HepG2 (cell line): ENCODE measurements around the gene PIGR. TPM values are rescaled to one million over a fixed set of nuclear protein-coding genes. Genes with fewer than 3 reads are reported as not detected.
A peak's percentile ranks its signal among the peaks of the same experiment; 100 is the strongest.

Source experiments
- ATAC-seq: fragments of 200-7000 bp; cut with Tn5 transposase; 3 replicates; pipeline ENCODE4 v1.9.1; 2020; ENCODE audit warnings: mild to moderate bottlenecking, moderate library complexity
- BruUV-seq: library from RNA; stranded (reverse); fragments of 400-500 nt; replicated peaks from 2 replicates; lab custom pipeline; 2021; lab: Mats Ljungman, UMichigan
- CTCF ChIA-PET: fragments of 300-600 bp; formaldehyde crosslinking; extraction: SDS; loops from one replicate; lab custom pipeline; 2021; ENCODE audit warnings: low total read pairs, inconsistent platforms, low intra/inter-chr PET ratio; lab: Yijun Ruan, JAX
- POLR2A ChIA-PET: fragments of 350-600 bp; sonication (Branson Sonifier 250); formaldehyde crosslinking; loops from one replicate; lab custom pipeline; 2020; ENCODE audit warnings: antibody characterized with exemption, inconsistent platforms; lab: Yijun Ruan, JAX
- DNase-seq: peaks from one replicate; pipeline ENCODE4 v3.0.0-alpha.2; 2015; ENCODE audit warnings: low spot score
- FAIRE-seq: peaks from 3 replicates; lab custom pipeline; 2011; peaks lifted over from hg19 to GRCh38; lab: Jason Lieb, UNC
- H2AFZ ChIP-seq: one replicate; pipeline ENCODE4 v1.6.1; 2011; ENCODE audit warnings: low read length, inconsistent platforms
- H3K27ac ChIP-seq: fragments of 300-600 bp; 3 replicates; pipeline ENCODE4 v1.8.0; 2011; ENCODE audit warnings: mixed run types, mild to moderate bottlenecking, mixed read lengths, low read length, inconsistent platforms; ENCODE audit not compliant: insufficient read depth; ENCODE audit errors: extremely low read length
- H3K27me3 ChIP-seq, 2 experiments: fragments of 200-600 bp in 1 of 2; 2 replicates in 1 of 2; 3 replicates in 1 of 2; pipeline versions ENCODE4 v1.6.0 to v1.8.0; 2011; ENCODE audit warnings: low read length in 2 of 2, mild to moderate bottlenecking in 2 of 2, moderate library complexity in 2 of 2, inconsistent platforms in 1 of 2; ENCODE audit not compliant: insufficient read depth in 2 of 2, control insufficient read depth in 1 of 2
- H3K36me3 ChIP-seq, 2 experiments: fragments of 200-600 bp in 1 of 2; replicated peaks in 1 of 2; 2 replicates in 1 of 2; 3 replicates in 1 of 2; pipeline versions ENCODE4 v1.5.1 to v1.8.0; 2011; ENCODE audit warnings: low read length in 2 of 2, inconsistent platforms in 1 of 2; ENCODE audit not compliant: insufficient read depth in 2 of 2, control insufficient read depth in 1 of 2
- H3K4me1 ChIP-seq: 2 replicates; pipeline ENCODE4 v1.5.1; 2012; ENCODE audit warnings: low read length, inconsistent platforms; ENCODE audit not compliant: insufficient read depth
- H3K4me2 ChIP-seq: 2 replicates; pipeline ENCODE4 v1.6.0; 2011; ENCODE audit warnings: low read depth, low read length, inconsistent platforms
- H3K4me3 ChIP-seq, 3 experiments: fragments of 200-600 bp in 1 of 3; sonication (generic), shearing (Covaris generic) in 1 of 3; replicated peaks in 1 of 3; 2 replicates each; pipeline ENCODE4 v1.5.1; 2011 to 2016; ENCODE audit warnings: low read length in 3 of 3, inconsistent platforms in 2 of 3, low read depth in 2 of 3, mild to moderate bottlenecking in 2 of 3, control low read depth in 1 of 3, mixed read lengths in 1 of 3; ENCODE audit not compliant: insufficient read depth in 1 of 3
- H3K79me2 ChIP-seq: one replicate; pipeline ENCODE4 v1.6.1; 2011; ENCODE audit warnings: low read length, inconsistent platforms; ENCODE audit not compliant: insufficient read depth
- H3K9ac ChIP-seq: 2 replicates; pipeline ENCODE4 v1.6.0; 2011; ENCODE audit warnings: mild to moderate bottlenecking, low read depth, low read length, inconsistent platforms; ENCODE audit not compliant: insufficient read depth
- H3K9me3 ChIP-seq: 2 replicates; pipeline ENCODE4 v1.5.1; 2012; ENCODE audit warnings: mild to moderate bottlenecking, low read length
- H4K20me1 ChIP-seq: 2 replicates; pipeline ENCODE4 v1.6.0; 2011; ENCODE audit warnings: inconsistent platforms, mild to moderate bottlenecking, low read length, moderate library complexity; ENCODE audit not compliant: insufficient read depth
- FOXC1 ChIP-seq: sonication (generic); formaldehyde crosslinking; IDR thresholded peaks from 2 replicates; pipeline ENCODE4 v1.8.0; 2022; ENCODE audit warnings: mild to moderate bottlenecking, missing genetic modification reagents, borderline replicate concordance
- KMT2B ChIP-seq: IDR thresholded peaks from 2 replicates; pipeline ENCODE4 v1.6.1; 2016; ENCODE audit warnings: missing genetic modification reagents, missing compliant biosample characterization
- NR2F6 ChIP-seq, 2 experiments: IDR thresholded peaks; 2 replicates each; pipeline ENCODE4 v1.6.1; 2016; ENCODE audit warnings: antibody characterized with exemption in 1 of 2, mild to moderate bottlenecking in 1 of 2
- ZMAT3 ChIP-seq: sonication (generic); formaldehyde crosslinking; conservative IDR thresholded peaks from 2 replicates; pipeline ENCODE4 v1.7.0; 2021; ENCODE audit warnings: missing genetic modification reagents
- ZNF329 ChIP-seq: sonication (generic); formaldehyde crosslinking; IDR thresholded peaks from 2 replicates; pipeline ENCODE4 v1.9.0; 2021; ENCODE audit warnings: low read depth, mild to moderate bottlenecking, missing genetic modification reagents
- ZNF768 ChIP-seq: sonication (generic); formaldehyde crosslinking; IDR thresholded peaks from 2 replicates; pipeline ENCODE4 v1.4.0; 2020; ENCODE audit warnings: missing genetic modification reagents
- ZNF878 ChIP-seq: sonication (generic); formaldehyde crosslinking; IDR thresholded peaks from 2 replicates; pipeline ENCODE4 v1.8.1; 2023; ENCODE audit warnings: mild to moderate bottlenecking, missing genetic modification reagents, moderate library complexity
- ZSCAN25 ChIP-seq: sonication (generic); formaldehyde crosslinking; IDR thresholded peaks from 2 replicates; pipeline ENCODE4 v1.8.0; 2022; ENCODE audit warnings: mild to moderate bottlenecking, missing genetic modification reagents
- WGBS: methylation state at CpG from one replicate; pipeline ENCODE4 v1.1.6; 2017; ENCODE audit warnings: low lambda C conversion rate; 5-methylcytosine and 5-hydroxymethylcytosine counted together
- in situ Hi-C: cut with HindIII; loops from 2 replicates; pipeline ENCODE4 v1.10.0; 2017; ENCODE audit warnings: low pct_unique_long_range_greater_than_20kb; ENCODE audit not compliant: extremely low pct_ligation_motif_present
- intact Hi-C: fragments of 100-400 bp; cut with micrococcal nuclease; formaldehyde crosslinking; loops from one replicate; pipeline ENCODE4 v1.10.0; 2022; ENCODE audit not compliant: unreplicated experiment
- polyA plus RNA-seq, 8 experiments: library from polyadenylated mRNA; depleted of rRNA in 3 of 8; stranded (reverse) in 7 of 8; unstranded in 1 of 8; fragments of >200 nt; fragmentation: Illumina TruSeq in 4 of 8; extraction: Trizol in 4 of 8; gene quantifications; 2 replicates each; pipeline versions ENCODE4 v1.2.1 to v1.2.3, GENCODE V29; 2011 to 2016; ENCODE audit warnings: low read depth in 4 of 8, missing spikeins in 1 of 8, mixed read lengths in 1 of 8; ENCODE audit not compliant: insufficient read depth in 1 of 8
- total RNA-seq, 5 experiments: library from RNA; depleted of rRNA; stranded (reverse); fragments of >200 nt; fragmentation: Illumina TruSeq; extraction: Trizol; gene quantifications; 2 replicates each; pipeline ENCODE4 v1.2.3, GENCODE V29; 2016; ENCODE audit warnings: low read depth in 1 of 5
- TF ChIP-seq, protein P1 (sequence below): sonication (generic); formaldehyde crosslinking; IDR thresholded peaks from 2 replicates; pipeline ENCODE4 v1.5.1; 2020; ENCODE audit warnings: mild to moderate bottlenecking, missing genetic modification reagents, borderline replicate concordance
- TF ChIP-seq, protein P2 (sequence below): sonication (generic); formaldehyde crosslinking; conservative IDR thresholded peaks from 2 replicates; pipeline ENCODE4 v1.4.0; 2020; ENCODE audit warnings: missing genetic modification reagents
- TF ChIP-seq, protein P3 (sequence below): sonication (generic); formaldehyde crosslinking; IDR thresholded peaks from 2 replicates; pipeline ENCODE4 v1.5.0; 2020; ENCODE audit warnings: mild to moderate bottlenecking, missing genetic modification reagents
- TF ChIP-seq, protein P4 (sequence below): sonication (generic); formaldehyde crosslinking; IDR thresholded peaks from 2 replicates; pipeline ENCODE4 v1.4.0; 2020; ENCODE audit warnings: mild to moderate bottlenecking, missing genetic modification reagents
- TF ChIP-seq, protein P5 (sequence below): sonication (generic); formaldehyde crosslinking; IDR thresholded peaks from 2 replicates; pipeline ENCODE4 v1.5.0; 2020; ENCODE audit warnings: missing genetic modification reagents, mild to moderate bottlenecking, borderline replicate concordance
- TF ChIP-seq, protein P6 (sequence below): sonication (generic); formaldehyde crosslinking; IDR thresholded peaks from 2 replicates; pipeline ENCODE4 v1.4.0; 2020; ENCODE audit warnings: missing genetic modification reagents

Gene PIGR
- total and polyA plus RNA-seq, 2 of the 13 experiments (the other 11 are each of a cell fraction or from before 2014, with no cell fraction given): not detected

DNA sequence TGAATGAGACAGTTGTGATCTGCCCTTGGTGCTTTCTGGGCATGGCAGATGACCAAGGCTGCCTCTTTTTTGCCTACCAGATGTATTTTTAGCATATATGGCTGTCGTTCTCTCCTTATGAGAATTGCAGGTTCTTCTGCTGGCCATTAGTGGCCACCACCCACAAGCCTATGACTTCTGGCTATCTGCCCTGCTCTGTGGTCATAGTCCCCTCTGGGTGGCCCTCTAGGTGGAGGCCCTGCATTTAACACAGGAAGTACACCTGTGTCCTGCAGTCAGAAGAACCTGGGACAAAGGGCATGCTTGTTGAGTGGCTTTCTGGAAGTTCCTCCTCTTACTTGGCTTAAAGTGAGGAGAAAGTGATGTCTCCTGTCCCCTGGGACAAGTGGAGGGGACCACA is 17.5 kb upstream of the PIGR start:
- WGBS: 33% methylated on average over 1 of the region's 1 CpG
- H3K9me3 ChIP-seq: no peaks in the 10 kb centered on the region
- H2AFZ ChIP-seq: no peak overlapping the region
- DNase-seq (no peak), FAIRE-seq (no peak), ATAC-seq (peak; percentile 46)
- no peaks in the 10 kb centered on the region for H3K79me2 ChIP-seq
- BruUV-seq: no TSS peak
- TF ChIP-seq ZNF768 (CRISPR knock-in tag) (no peak), NR2F6 (IDR thresholded peaks at IDR 0.05) (no peak), NR2F6 (CRISPR knock-in tag; IDR thresholded peaks at IDR 0.05) (no peak), KMT2B (CRISPR knock-in tag) (no peak), FOXC1 (CRISPR knock-in tag) (no peak), ZNF878 (CRISPR knock-in tag) (no peak), ZMAT3 (no peak), ZSCAN25 (no peak), ZNF329 (CRISPR knock-in tag) (no peak)
- TF ChIP-seq, protein P1, sequence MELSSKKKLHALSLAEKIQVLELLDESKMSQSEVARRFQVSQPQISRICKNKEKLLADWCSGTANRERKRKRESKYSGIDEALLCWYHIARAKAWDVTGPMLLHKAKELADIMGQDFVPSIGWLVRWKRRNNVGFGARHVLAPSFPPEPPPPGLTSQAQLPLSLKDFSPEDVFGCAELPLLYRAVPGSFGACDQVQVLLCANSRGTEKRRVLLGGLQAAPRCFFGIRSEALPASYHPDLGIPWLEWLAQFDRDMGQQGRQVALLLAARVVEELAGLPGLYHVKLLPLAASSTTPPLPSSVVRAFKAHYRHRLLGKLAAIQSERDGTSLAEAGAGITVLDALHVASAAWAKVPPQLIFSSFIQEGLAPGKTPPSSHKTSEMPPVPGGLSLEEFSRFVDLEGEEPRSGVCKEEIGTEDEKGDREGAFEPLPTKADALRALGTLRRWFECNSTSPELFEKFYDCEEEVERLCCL (CRISPR knock-in tag): no peak
- TF ChIP-seq, protein P2, sequence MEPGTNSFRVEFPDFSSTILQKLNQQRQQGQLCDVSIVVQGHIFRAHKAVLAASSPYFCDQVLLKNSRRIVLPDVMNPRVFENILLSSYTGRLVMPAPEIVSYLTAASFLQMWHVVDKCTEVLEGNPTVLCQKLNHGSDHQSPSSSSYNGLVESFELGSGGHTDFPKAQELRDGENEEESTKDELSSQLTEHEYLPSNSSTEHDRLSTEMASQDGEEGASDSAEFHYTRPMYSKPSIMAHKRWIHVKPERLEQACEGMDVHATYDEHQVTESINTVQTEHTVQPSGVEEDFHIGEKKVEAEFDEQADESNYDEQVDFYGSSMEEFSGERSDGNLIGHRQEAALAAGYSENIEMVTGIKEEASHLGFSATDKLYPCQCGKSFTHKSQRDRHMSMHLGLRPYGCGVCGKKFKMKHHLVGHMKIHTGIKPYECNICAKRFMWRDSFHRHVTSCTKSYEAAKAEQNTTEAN (CRISPR knock-in tag): no peak
- TF ChIP-seq, protein P3, sequence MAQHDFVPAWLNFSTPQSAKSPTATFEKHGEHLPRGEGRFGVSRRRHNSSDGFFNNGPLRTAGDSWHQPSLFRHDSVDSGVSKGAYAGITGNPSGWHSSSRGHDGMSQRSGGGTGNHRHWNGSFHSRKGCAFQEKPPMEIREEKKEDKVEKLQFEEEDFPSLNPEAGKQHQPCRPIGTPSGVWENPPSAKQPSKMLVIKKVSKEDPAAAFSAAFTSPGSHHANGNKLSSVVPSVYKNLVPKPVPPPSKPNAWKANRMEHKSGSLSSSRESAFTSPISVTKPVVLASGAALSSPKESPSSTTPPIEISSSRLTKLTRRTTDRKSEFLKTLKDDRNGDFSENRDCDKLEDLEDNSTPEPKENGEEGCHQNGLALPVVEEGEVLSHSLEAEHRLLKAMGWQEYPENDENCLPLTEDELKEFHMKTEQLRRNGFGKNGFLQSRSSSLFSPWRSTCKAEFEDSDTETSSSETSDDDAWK (CRISPR knock-in tag): no peak
- TF ChIP-seq, protein P4, sequence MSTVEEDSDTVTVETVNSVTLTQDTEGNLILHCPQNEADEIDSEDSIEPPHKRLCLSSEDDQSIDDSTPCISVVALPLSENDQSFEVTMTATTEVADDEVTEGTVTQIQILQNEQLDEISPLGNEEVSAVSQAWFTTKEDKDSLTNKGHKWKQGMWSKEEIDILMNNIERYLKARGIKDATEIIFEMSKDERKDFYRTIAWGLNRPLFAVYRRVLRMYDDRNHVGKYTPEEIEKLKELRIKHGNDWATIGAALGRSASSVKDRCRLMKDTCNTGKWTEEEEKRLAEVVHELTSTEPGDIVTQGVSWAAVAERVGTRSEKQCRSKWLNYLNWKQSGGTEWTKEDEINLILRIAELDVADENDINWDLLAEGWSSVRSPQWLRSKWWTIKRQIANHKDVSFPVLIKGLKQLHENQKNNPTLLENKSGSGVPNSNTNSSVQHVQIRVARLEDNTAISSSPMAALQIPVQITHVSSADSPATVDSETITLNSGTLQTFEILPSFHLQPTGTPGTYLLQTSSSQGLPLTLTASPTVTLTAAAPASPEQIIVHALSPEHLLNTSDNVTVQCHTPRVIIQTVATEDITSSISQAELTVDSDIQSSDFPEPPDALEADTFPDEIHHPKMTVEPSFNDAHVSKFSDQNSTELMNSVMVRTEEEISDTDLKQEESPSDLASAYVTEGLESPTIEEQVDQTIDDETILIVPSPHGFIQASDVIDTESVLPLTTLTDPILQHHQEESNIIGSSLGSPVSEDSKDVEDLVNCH (CRISPR knock-in tag): no peak
- TF ChIP-seq, protein P5, sequence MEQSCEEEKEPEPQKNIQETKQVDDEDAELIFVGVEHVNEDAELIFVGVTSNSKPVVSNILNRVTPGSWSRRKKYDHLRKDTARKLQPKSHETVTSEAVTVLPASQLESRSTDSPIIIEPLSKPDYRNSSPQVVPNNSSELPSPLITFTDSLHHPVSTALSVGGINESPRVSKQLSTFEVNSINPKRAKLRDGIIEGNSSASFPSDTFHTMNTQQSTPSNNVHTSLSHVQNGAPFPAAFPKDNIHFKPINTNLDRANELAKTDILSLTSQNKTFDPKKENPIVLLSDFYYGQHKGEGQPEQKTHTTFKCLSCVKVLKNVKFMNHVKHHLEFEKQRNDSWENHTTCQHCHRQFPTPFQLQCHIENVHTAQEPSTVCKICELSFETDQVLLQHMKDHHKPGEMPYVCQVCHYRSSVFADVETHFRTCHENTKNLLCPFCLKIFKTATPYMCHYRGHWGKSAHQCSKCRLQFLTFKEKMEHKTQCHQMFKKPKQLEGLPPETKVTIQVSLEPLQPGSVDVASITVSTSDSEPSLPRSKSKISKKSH (CRISPR knock-in tag): no peak
- TF ChIP-seq, protein P6, sequence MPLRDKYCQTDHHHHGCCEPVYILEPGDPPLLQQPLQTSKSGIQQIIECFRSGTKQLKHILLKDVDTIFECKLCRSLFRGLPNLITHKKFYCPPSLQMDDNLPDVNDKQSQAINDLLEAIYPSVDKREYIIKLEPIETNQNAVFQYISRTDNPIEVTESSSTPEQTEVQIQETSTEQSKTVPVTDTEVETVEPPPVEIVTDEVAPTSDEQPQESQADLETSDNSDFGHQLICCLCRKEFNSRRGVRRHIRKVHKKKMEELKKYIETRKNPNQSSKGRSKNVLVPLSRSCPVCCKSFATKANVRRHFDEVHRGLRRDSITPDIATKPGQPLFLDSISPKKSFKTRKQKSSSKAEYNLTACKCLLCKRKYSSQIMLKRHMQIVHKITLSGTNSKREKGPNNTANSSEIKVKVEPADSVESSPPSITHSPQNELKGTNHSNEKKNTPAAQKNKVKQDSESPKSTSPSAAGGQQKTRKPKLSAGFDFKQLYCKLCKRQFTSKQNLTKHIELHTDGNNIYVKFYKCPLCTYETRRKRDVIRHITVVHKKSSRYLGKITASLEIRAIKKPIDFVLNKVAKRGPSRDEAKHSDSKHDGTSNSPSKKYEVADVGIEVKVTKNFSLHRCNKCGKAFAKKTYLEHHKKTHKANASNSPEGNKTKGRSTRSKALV (CRISPR knock-in tag): no peak
- H3K4me1 ChIP-seq: peaks cover 29% of the 10 kb centered on the region
- H4K20me1 ChIP-seq: no peaks in the 10 kb centered on the region
- H3K27me3 ChIP-seq: peaks cover 1 to 8% of the 10 kb centered on the region in 2 experiments; a peak in 2 of 5 replicates
- no peak overlapping the region for H3K27ac ChIP-seq
- CTCF ChIA-PET: no interaction called here
- H3K9ac ChIP-seq: no peak overlapping the region
- H3K36me3 ChIP-seq: no peaks in the 10 kb centered on the region
- H3K4me2 ChIP-seq: no peak overlapping the region
- no peak overlapping the region for H3K4me3 ChIP-seq
- in situ Hi-C loops: no loop called here
- POLR2A ChIA-PET: no interaction called here
- intact Hi-C loops: no loop called here
